Stomach (tissue), 9 donors: Measurements from ENCODE around the gene GRIPAP1. TPM values are rescaled to one million over a fixed set of nuclear protein-coding genes. Genes with fewer than 3 reads are reported as not detected.

Source experiments
- DNase-seq, 2 donors: peaks; one replicate each; pipeline versions ENCODE4 v3.0.0 to v3.0.0-alpha.2; 2013 to 2019
- H3K27ac ChIP-seq, 5 donors: fragments of 200-600 bp in 4 of 5; sonication (generic) in 4 of 5; one replicate each; pipeline ENCODE4 v1.5.1; 2013 to 2019; ENCODE audit warnings: mild to moderate bottlenecking in 1 of 5, moderate library complexity in 1 of 5
- H3K27me3 ChIP-seq, 3 donors: fragments of 200-600 bp; sonication (generic); one replicate each; pipeline ENCODE4 v1.5.1; 2017 to 2019; ENCODE audit warnings: mixed run types in 1 of 3
- H3K36me3 ChIP-seq, 4 donors: fragments of 200-600 bp; sonication (generic); 1 replicate in 3 of 4; 2 replicates in 1 of 4; pipeline ENCODE4 v1.5.1; 2016 to 2019
- H3K4me1 ChIP-seq, 4 donors: fragments of 200-600 bp; sonication (generic); one replicate each; pipeline ENCODE4 v1.5.1; 2016 to 2019
- H3K4me3 ChIP-seq, 4 donors: fragments of 200-600 bp; sonication (generic) in 3 of 4; one replicate each; pipeline ENCODE4 v1.5.1; 2016 to 2019; ENCODE audit warnings: mild to moderate bottlenecking in 1 of 4
- H3K9me3 ChIP-seq, 4 donors: fragments of 200-600 bp; sonication (generic); one replicate each; pipeline ENCODE4 v1.5.1; 2016 to 2019
- CTCF ChIP-seq, 7 experiments: fragments of 450-650 bp in 4 of 7; fragments of 200-600 bp in 3 of 7; sonication (generic) in 3 of 7; IDR thresholded peaks; one replicate each; pipeline ENCODE4 v1.5.1; 2016 to 2019; ENCODE audit warnings: antibody characterized with exemption in 7 of 7, control low read depth in 2 of 7, mild to moderate bottlenecking in 1 of 7
- EP300 ChIP-seq: sonication (generic); formaldehyde crosslinking; IDR thresholded peaks from one replicate; pipeline ENCODE4 v1.6.1; 2017; ENCODE audit warnings: antibody characterized with exemption
- POLR2A ChIP-seq, 4 donors: fragments of 450-650 bp; IDR thresholded peaks; one replicate each; pipeline ENCODE4 v1.6.1; 2016; ENCODE audit warnings: antibody characterized with exemption in 4 of 4, control low read depth in 2 of 4, mild to moderate bottlenecking in 1 of 4, moderate library complexity in 1 of 4
- POLR2AphosphoS5 ChIP-seq, 3 donors: sonication (generic); formaldehyde crosslinking; IDR thresholded peaks; one replicate each; pipeline ENCODE4 v1.6.1; 2016; ENCODE audit warnings: antibody characterized with exemption in 3 of 3
- WGBS, 5 donors: extraction: QIAGEN DNeasy Blood & Tissue Kit in 3 of 5; methylation state at CpG; one replicate each; pipeline versions ENCODE4 v1.1.5 to v1.1.7; 2013 to 2018; 5-methylcytosine and 5-hydroxymethylcytosine counted together
- intact Hi-C: fragments of 100-400 bp; cut with DNase I; formaldehyde crosslinking; loops from one replicate; pipeline ENCODE4 v1.15.1; 2023; ENCODE audit warnings: low total_unique reads
- polyA plus RNA-seq, 3 donors: library from polyadenylated mRNA; stranded (reverse); fragments of 200-250 nt; gene quantifications; one replicate each; pipeline ENCODE4 v1.2.3, GENCODE V29; 2013
- total RNA-seq, 5 donors: library from RNA; depleted of rRNA; stranded (reverse); fragments of >200 nt; gene quantifications; one replicate each; pipeline versions ENCODE4 v1.1.0 to v1.2.3, GENCODE V29; 2014 to 2016
- donor health status: healthy with polysubstance abuse.
- donor health status: Bipolar disorder and iron deficiency.
- donor health status: healthy.

GRIPAP1 gene
- total and polyA plus RNA-seq, 8 donors, result 15.6 to 127 (median 32.9) TPM

GRCh38 chrX:49019599-49020249 lies 17.7 kb upstream of the GRIPAP1 start:
- intact Hi-C loops, result no loop called here
- TF ChIP-seq POLR2A (IDR thresholded peaks at IDR 0.05) (no peak), POLR2AphosphoS5 (IDR thresholded peaks at IDR 0.05) (no peak), CTCF (IDR thresholded peaks at IDR 0.05) (no peak), EP300 (no peak)
- peaks cover 0 to 3% (median 0%) of the 10 kb centered on the region in 4 donors for H3K36me3 ChIP-seq
- H3K27me3 ChIP-seq, result no peaks in the 10 kb centered on the region
- no peak overlapping the region for H3K27ac ChIP-seq
- no peak overlapping the region for H3K4me3 ChIP-seq
- no peak for DNase-seq
- WGBS, 5 donors, result 79 to 87% (median 82%) methylated on average over 7 of the region's 7 CpGs
- H3K9me3 ChIP-seq, result peaks cover 0 to under 1% (median 0%) of the 10 kb centered on the region in 4 donors
- no peaks in the 10 kb centered on the region for H3K4me1 ChIP-seq

GRCh38 chrX:49019050-49019449 lies 17.0 kb upstream of the GRIPAP1 start:
- H3K27me3 ChIP-seq, result no peaks in the 10 kb centered on the region
- no peaks in the 10 kb centered on the region for H3K4me1 ChIP-seq
- H3K36me3 ChIP-seq, result no peaks in the 10 kb centered on the region
- 78 to 91% (median 81%) methylated on average over 2 of the region's 2 CpGs for WGBS, 5 donors
- DNase-seq, result no peak
- no peak overlapping the region for H3K27ac ChIP-seq
- TF ChIP-seq POLR2AphosphoS5 (IDR thresholded peaks at IDR 0.05) (no peak), CTCF (IDR thresholded peaks at IDR 0.05) (no peak), EP300 (no peak)
- no peak overlapping the region for H3K4me3 ChIP-seq
- H3K9me3 ChIP-seq, result no peaks in the 10 kb centered on the region
- intact Hi-C loops, result no loop called here

- Histone ChIP-seq H3K4me1 (peaks cover 0 to 17% (median 10%) of the 10 kb centered on the region in 4 donors), H3K27me3 (no peaks in the 10 kb centered on the region), H3K27ac (no peak overlapping the region), H3K9me3 (peaks cover 0 to 9% (median 4%) of the 10 kb centered on the region in 4 donors), H3K4me3 (no peak overlapping the region), H3K36me3 (peaks cover 0 to 4% (median under 1%) of the 10 kb centered on the region in 4 donors)
- intact Hi-C loops, result no loop called here
- TF ChIP-seq POLR2AphosphoS5 (IDR thresholded peaks at IDR 0.05), result no peak
- TF ChIP-seq EP300, result no peak
- DNase-seq, result no peak
- 83 to 88% (median 86%) methylated on average over 5 of the region's 5 CpGs for WGBS, 5 donors
Measured at GRCh38 chrX:49003696-49004095, 1.6 kb upstream of the GRIPAP1 start.

GRCh38 chrX:49001521-49002090 lies 458 bp downstream of the GRIPAP1 start:
- Histone ChIP-seq H3K27ac (peak overlapping the region; percentile 70 to 87 (median 83)), H3K36me3 (peaks cover 0 to 25% (median 19%) of the 10 kb centered on the region in 4 donors), H3K4me1 (peaks cover 0 to 17% (median 11%) of the 10 kb centered on the region in 4 donors), H3K4me3 (peak overlapping the region; percentile 60 to 70 (median 67)), H3K27me3 (no peaks in the 10 kb centered on the region), H3K9me3 (peaks cover 0 to 15% (median 5%) of the 10 kb centered on the region in 4 donors)
- 0 to 36% (median 3%) methylated on average over 16 to 17 of the region's 17 CpGs for WGBS, 5 donors
- intact Hi-C loops, result no loop called here
- TF ChIP-seq EP300 (no peak), CTCF (IDR thresholded peaks at IDR 0.05) (no peak), POLR2A (IDR thresholded peaks at IDR 0.05) (no peak)
- DNase-seq, result peak in 1 of 2 donors; percentile 58

GRCh38 chrX:49000636-49001035 lies 1.4 kb downstream of the GRIPAP1 start:
- intact Hi-C loops, result no loop called here
- Histone ChIP-seq H3K27me3 (no peaks in the 10 kb centered on the region), H3K4me1 (peaks cover 0 to 17% (median 11%) of the 10 kb centered on the region in 4 donors), H3K9me3 (peaks cover 0 to 15% (median 5%) of the 10 kb centered on the region in 4 donors), H3K36me3 (peaks cover 0 to 33% (median 28%) of the 10 kb centered on the region in 4 donors), H3K4me3 (peak overlapping the region in 2 of 4 donors; percentile 67 to 70), H3K27ac (no peak overlapping the region)
- no peak for TF ChIP-seq POLR2A (IDR thresholded peaks at IDR 0.05)
- no peak for TF ChIP-seq CTCF (IDR thresholded peaks at IDR 0.05)
- no peak for TF ChIP-seq POLR2AphosphoS5 (IDR thresholded peaks at IDR 0.05)
- TF ChIP-seq EP300, result no peak
- 77 to 100% (median 97%) methylated on average over 3 to 4 of the region's 4 CpGs for WGBS, 5 donors
- DNase-seq, result no peak
